IMR-90 (cell line): ENCODE results near the gene INHBE. TPM values are rescaled to one million over a fixed set of nuclear protein-coding genes. Genes with fewer than 3 reads are reported as not detected.
A peak's percentile ranks its signal among the peaks of the same experiment; 100 is the strongest.

Experiments used
- ATAC-seq: fragments of 200-7000 bp; cut with Tn5 transposase; 2 replicates; pipeline ENCODE4 v1.9.1; 2020; ENCODE audit warnings: low read depth, mild to moderate bottlenecking, moderate library complexity
- BruUV-seq: library from RNA; stranded (reverse); fragments of 400-500 nt; replicated peaks from 2 replicates; lab custom pipeline; 2021; lab: Mats Ljungman, UMichigan
- CTCF ChIA-PET: fragments of 300-600 bp; formaldehyde crosslinking; extraction: SDS; loops from one replicate; lab custom pipeline; 2021; ENCODE audit warnings: antibody characterized with exemption; lab: Yijun Ruan, JAX
- POLR2A ChIA-PET: fragments of 300-600 bp; sonication (Branson Sonifier 250); formaldehyde crosslinking; loops from one replicate; lab custom pipeline; 2022; ENCODE audit warnings: antibody characterized with exemption; ENCODE audit not compliant: unreplicated experiment; lab: Charles Lee
- DNase-seq: peaks from one replicate; pipeline ENCODE4 v3.0.0; 2013
- H2AFZ ChIP-seq: replicated peaks from 2 replicates; pipeline ENCODE3; 2013; ENCODE audit warnings: low read length, mild to moderate bottlenecking; ENCODE audit not compliant: poor library complexity
- H2AK5ac ChIP-seq: 2 replicates; pipeline ENCODE4 v1.6.1; 2013; ENCODE audit warnings: low read depth, low read length, inconsistent platforms
- H2AK9ac ChIP-seq: replicated peaks from 2 replicates; pipeline ENCODE3; 2013; ENCODE audit warnings: mild to moderate bottlenecking, low read depth, low read length, moderate library complexity; ENCODE audit not compliant: poor library complexity
- H2BK120ac ChIP-seq: 2 replicates; pipeline ENCODE4 v1.6.1; 2013; ENCODE audit warnings: low read depth, low read length, inconsistent platforms
- H2BK15ac ChIP-seq: 3 replicates; pipeline ENCODE4 v1.6.1; 2013; ENCODE audit warnings: low read depth, low read length, inconsistent platforms
- H2BK20ac ChIP-seq: 2 replicates; pipeline ENCODE4 v1.6.1; 2013; ENCODE audit warnings: low read depth, mild to moderate bottlenecking, inconsistent platforms, low read length, moderate library complexity
- H2BK5ac ChIP-seq: 2 replicates; pipeline ENCODE4 v1.6.1; 2013; ENCODE audit warnings: mild to moderate bottlenecking, low read depth, low read length, inconsistent platforms; ENCODE audit not compliant: poor library complexity, severe bottlenecking
- H3K14ac ChIP-seq: replicated peaks from 2 replicates; pipeline ENCODE4 v1.6.1; 2013; ENCODE audit warnings: low read depth, low read length, inconsistent platforms
- H3K18ac ChIP-seq: 2 replicates; pipeline ENCODE4 v1.6.1; 2013; ENCODE audit warnings: low read depth, low read length, control low read depth
- H3K23ac ChIP-seq: 2 replicates; pipeline ENCODE4 v1.6.1; 2013; ENCODE audit warnings: low read depth, low read length, inconsistent platforms
- H3K27ac ChIP-seq: 2 replicates; pipeline ENCODE4 v1.5.1; 2013; ENCODE audit warnings: mild to moderate bottlenecking, control low read depth, low read length; ENCODE audit not compliant: insufficient read depth
- H3K27me3 ChIP-seq: 2 replicates; pipeline ENCODE4 v1.6.1; 2013; ENCODE audit warnings: low read length; ENCODE audit not compliant: control insufficient read depth, insufficient read depth
- H3K36me3 ChIP-seq: 2 replicates; pipeline ENCODE4 v1.6.1; 2013; ENCODE audit warnings: low read length, mixed read lengths; ENCODE audit not compliant: control insufficient read depth, insufficient read depth
- H3K4ac ChIP-seq: 2 replicates; pipeline ENCODE4 v1.6.1; 2013; ENCODE audit warnings: low read depth, low read length, inconsistent platforms
- H3K4me1 ChIP-seq: 2 replicates; pipeline ENCODE4 v1.6.1; 2013; ENCODE audit warnings: low read length, mixed read lengths; ENCODE audit not compliant: control insufficient read depth, insufficient read depth
- H3K4me2 ChIP-seq: 2 replicates; pipeline ENCODE4 v1.6.1; 2013; ENCODE audit warnings: low read depth, mild to moderate bottlenecking, control low read depth, low read length, moderate library complexity
- H3K4me3 ChIP-seq: 2 replicates; pipeline ENCODE4 v1.5.1; 2013; ENCODE audit warnings: low read depth, mild to moderate bottlenecking, control low read depth, low read length, moderate library complexity; ENCODE audit not compliant: insufficient read depth
- H3K56ac ChIP-seq: 2 replicates; pipeline ENCODE4 v1.6.1; 2013; ENCODE audit warnings: low read length, inconsistent platforms; ENCODE audit not compliant: insufficient read depth; ENCODE audit errors: extremely low read depth
- H3K79me1 ChIP-seq, 2 experiments: 2 replicates each; pipeline ENCODE4 v1.6.1; 2013; ENCODE audit warnings: low read length in 2 of 2, inconsistent platforms in 1 of 2, low read depth in 1 of 2
- H3K9ac ChIP-seq: 2 replicates; pipeline ENCODE4 v1.6.1; 2013; ENCODE audit warnings: low read depth, low read length, control low read depth
- H3K9me1 ChIP-seq: 2 replicates; pipeline ENCODE4 v1.6.1; 2013; ENCODE audit warnings: low read length, inconsistent platforms; ENCODE audit not compliant: insufficient read depth
- H3K9me3 ChIP-seq: 2 replicates; pipeline ENCODE4 v1.6.1; 2013; ENCODE audit warnings: low read length; ENCODE audit not compliant: control insufficient read depth, insufficient read depth
- H4K20me1 ChIP-seq: 2 replicates; pipeline ENCODE4 v1.6.1; 2013; ENCODE audit warnings: low read length, inconsistent platforms; ENCODE audit not compliant: insufficient read depth
- H4K5ac ChIP-seq: 2 replicates; pipeline ENCODE4 v1.6.1; 2013; ENCODE audit warnings: mild to moderate bottlenecking, low read depth, low read length, control low read depth
- H4K8ac ChIP-seq, 2 experiments: 2 replicates each; pipeline ENCODE4 v1.6.1; 2013; ENCODE audit warnings: low read depth in 2 of 2, low read length in 2 of 2, control low read depth in 1 of 2, inconsistent platforms in 1 of 2
- H4K91ac ChIP-seq: 2 replicates; pipeline ENCODE4 v1.6.1; 2013; ENCODE audit warnings: low read depth, low read length, inconsistent platforms; ENCODE audit not compliant: insufficient read depth
- BHLHE40 ChIP-seq: fragments of 150-350 bp; IDR thresholded peaks from 2 replicates; pipeline ENCODE4 v1.6.1; 2016; ENCODE audit warnings: mild to moderate bottlenecking, low read depth, low read length
- CEBPB ChIP-seq: IDR thresholded peaks from 2 replicates; pipeline ENCODE4 v1.6.1; 2012; ENCODE audit warnings: low read depth, low read length, improper control_type of control experiment
- CHD1 ChIP-seq: IDR thresholded peaks from 2 replicates; pipeline ENCODE4 v1.6.1; 2012; ENCODE audit warnings: low read depth, low read length, improper control_type of control experiment
- MAFK ChIP-seq: IDR thresholded peaks from 2 replicates; pipeline ENCODE4 v1.6.1; 2012; ENCODE audit warnings: low read depth, low read length, improper control_type of control experiment
- MAZ ChIP-seq: IDR thresholded peaks from 2 replicates; pipeline ENCODE4 v1.6.1; 2012; ENCODE audit warnings: low read depth, mild to moderate bottlenecking, low read length, improper control_type of control experiment, moderate library complexity, borderline replicate concordance
- MXI1 ChIP-seq: IDR thresholded peaks from 2 replicates; pipeline ENCODE4 v1.6.1; 2012; ENCODE audit warnings: low read depth, mild to moderate bottlenecking, low read length, moderate library complexity, borderline replicate concordance
- NFE2L2 ChIP-seq: fragments of 150-350 bp; IDR thresholded peaks from 2 replicates; pipeline ENCODE4 v1.6.1; 2016; ENCODE audit warnings: low read depth, mild to moderate bottlenecking, low read length
- POLR2A ChIP-seq: IDR thresholded peaks from 2 replicates; pipeline ENCODE4 v1.6.1; 2012; ENCODE audit warnings: mild to moderate bottlenecking, low read depth, low read length
- RAD21 ChIP-seq: IDR thresholded peaks from 2 replicates; pipeline ENCODE4 v1.6.1; 2012; ENCODE audit warnings: low read length, improper control_type of control experiment
- RCOR1 ChIP-seq: IDR thresholded peaks from 2 replicates; pipeline ENCODE4 v1.6.1; 2012; ENCODE audit warnings: mild to moderate bottlenecking, low read length, improper control_type of control experiment; ENCODE audit not compliant: insufficient replicate concordance
- RFX5 ChIP-seq: IDR thresholded peaks from 2 replicates; pipeline ENCODE4 v1.8.0; 2012; ENCODE audit warnings: low read depth, mild to moderate bottlenecking, low read length, moderate library complexity
- SMC3 ChIP-seq: fragments of 150-350 bp; IDR thresholded peaks from 2 replicates; pipeline ENCODE4 v1.6.1; 2016; ENCODE audit warnings: low read depth, mild to moderate bottlenecking, antibody characterized with exemption, low read length, moderate library complexity
- WGBS, 2 experiments: methylation state at CpG; one replicate each; pipeline versions ENCODE4 v1.1.5 to v1.1.7; 2013; ENCODE audit warnings: missing lambda C conversion rate in 2 of 2; ENCODE audit not compliant: insufficient read length in 1 of 2; ENCODE audit errors: extremely low coverage in 2 of 2; 5-methylcytosine and 5-hydroxymethylcytosine counted together
- dilution Hi-C: fragments of 300-500 bp; cut with HindIII; formaldehyde crosslinking; loops from one replicate; pipeline ENCODE4 v1.14.3; 2018; ENCODE audit warnings: low sequenced_read_pairs; ENCODE audit not compliant: unreplicated experiment
- in situ Hi-C: fragments of 300-500 bp; cut with MboI; formaldehyde crosslinking; loops from 3 replicates; pipeline ENCODE4 v1.14.3; 2019; ENCODE audit warnings: low sequenced_read_pairs, inconsistent platforms, mixed read lengths
- intact Hi-C: fragments of 100-400 bp; cut with micrococcal nuclease; formaldehyde crosslinking; loops from 2 replicates; pipeline ENCODE4 v1.10.0; 2022
- polyA plus RNA-seq, 3 experiments: library from polyadenylated mRNA; depleted of rRNA; stranded (reverse); fragments of >200 nt; gene quantifications; 2 replicates each; pipeline ENCODE4 v1.2.3, GENCODE V29; 2012; ENCODE audit warnings: low replicate concordance in 1 of 3
- total RNA-seq: library from RNA; depleted of rRNA; stranded (reverse); fragments of >200 nt; gene quantifications from 2 replicates; pipeline ENCODE4 v1.2.3, GENCODE V29; 2012
- TF ChIP-seq, protein P1 (sequence below): fragments of 150-350 bp; IDR thresholded peaks from 2 replicates; pipeline ENCODE4 v1.6.1; 2016; ENCODE audit warnings: low read depth, mild to moderate bottlenecking, low read length, moderate library complexity, borderline replicate concordance
- TF ChIP-seq, protein P2 (sequence below): fragments of 150-350 bp; IDR thresholded peaks from 2 replicates; pipeline ENCODE4 v1.6.1; 2017; ENCODE audit warnings: mild to moderate bottlenecking, antibody characterized with exemption, low read length, low read depth

The INHBE gene
- total and polyA plus RNA-seq, 2 of the 4 experiments (the other 2 are of a cell fraction), result 0.90 to 1.7 TPM

DNA sequence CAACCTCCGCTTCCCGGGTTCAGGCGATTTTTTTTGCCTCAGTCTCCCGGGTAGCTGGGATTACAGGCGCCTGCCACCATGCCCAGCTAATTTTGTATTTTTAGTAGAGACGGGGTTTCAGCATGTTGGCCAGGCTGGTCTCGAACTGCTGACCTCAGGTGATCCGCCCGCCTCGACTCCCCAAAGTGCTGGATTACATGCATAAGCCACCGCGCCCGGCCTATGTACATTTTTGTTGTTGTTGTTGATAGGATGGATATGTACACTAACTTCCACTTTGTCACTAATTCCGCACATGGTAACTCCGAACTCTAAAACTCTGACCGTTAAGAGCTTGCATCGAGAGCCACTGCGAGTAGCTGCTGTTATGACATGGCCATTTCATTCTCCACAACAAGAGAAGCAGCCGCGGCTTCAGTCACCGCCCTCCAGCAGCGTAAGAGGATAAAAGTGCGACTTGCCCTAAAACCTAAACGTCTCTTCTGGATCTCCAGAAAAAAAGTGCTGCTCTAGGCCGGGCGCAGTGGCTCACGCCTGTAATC lies 32.0 kb downstream of the INHBE start:
- H2AK5ac ChIP-seq, result peak overlapping the region; percentile 86
- no peak overlapping the region; the same call in 2 of the 3 replicates for H2BK15ac ChIP-seq
- H3K4me2 ChIP-seq, result peak overlapping the region; percentile 53; the same call in 1 of the 2 replicates
- ATAC-seq (no peak), DNase-seq (no peak)
- H2AK9ac ChIP-seq, result peak overlapping the region; percentile 83
- no peak overlapping the region for H3K4me3 ChIP-seq
- no peaks in the 10 kb centered on the region for H3K9me3 ChIP-seq
- peaks cover 22% of the 10 kb centered on the region for H3K36me3 ChIP-seq
- H3K9me1 ChIP-seq, result peaks cover 15% of the 10 kb centered on the region
- no peak overlapping the region for H3K18ac ChIP-seq
- 76% methylated on average over 10 of the region's 27 CpGs; no CpG with 5 or more reads in 1 of the 2 experiments for WGBS, 2 experiments
- no peak overlapping the region; the same call in 1 of the 2 replicates for H3K27ac ChIP-seq
- H4K8ac ChIP-seq, result peak overlapping the region; percentile 93 to 95
- H2BK20ac ChIP-seq, result no peak overlapping the region
- H3K23ac ChIP-seq, result no peak overlapping the region
- peaks cover 28 to 43% of the 10 kb centered on the region in 2 experiments for H3K79me1 ChIP-seq
- H4K20me1 ChIP-seq, result peaks cover 16% of the 10 kb centered on the region; the same call in 1 of the 2 replicates
- TF ChIP-seq BHLHE40, result no peak
- TF ChIP-seq, protein P1, sequence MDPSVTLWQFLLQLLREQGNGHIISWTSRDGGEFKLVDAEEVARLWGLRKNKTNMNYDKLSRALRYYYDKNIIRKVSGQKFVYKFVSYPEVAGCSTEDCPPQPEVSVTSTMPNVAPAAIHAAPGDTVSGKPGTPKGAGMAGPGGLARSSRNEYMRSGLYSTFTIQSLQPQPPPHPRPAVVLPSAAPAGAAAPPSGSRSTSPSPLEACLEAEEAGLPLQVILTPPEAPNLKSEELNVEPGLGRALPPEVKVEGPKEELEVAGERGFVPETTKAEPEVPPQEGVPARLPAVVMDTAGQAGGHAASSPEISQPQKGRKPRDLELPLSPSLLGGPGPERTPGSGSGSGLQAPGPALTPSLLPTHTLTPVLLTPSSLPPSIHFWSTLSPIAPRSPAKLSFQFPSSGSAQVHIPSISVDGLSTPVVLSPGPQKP, result no peak
- TF ChIP-seq MAZ, result no peak
- no peak for TF ChIP-seq RAD21
- TF ChIP-seq MXI1, result no peak
- no peak for TF ChIP-seq SMC3
- TF ChIP-seq NFE2L2, result no peak
- no peak for TF ChIP-seq RCOR1
- no peak for TF ChIP-seq CEBPB
- TF ChIP-seq, protein P2, sequence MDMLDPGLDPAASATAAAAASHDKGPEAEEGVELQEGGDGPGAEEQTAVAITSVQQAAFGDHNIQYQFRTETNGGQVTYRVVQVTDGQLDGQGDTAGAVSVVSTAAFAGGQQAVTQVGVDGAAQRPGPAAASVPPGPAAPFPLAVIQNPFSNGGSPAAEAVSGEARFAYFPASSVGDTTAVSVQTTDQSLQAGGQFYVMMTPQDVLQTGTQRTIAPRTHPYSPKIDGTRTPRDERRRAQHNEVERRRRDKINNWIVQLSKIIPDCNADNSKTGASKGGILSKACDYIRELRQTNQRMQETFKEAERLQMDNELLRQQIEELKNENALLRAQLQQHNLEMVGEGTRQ, result no peak
- TF ChIP-seq MAFK, result no peak
- TF ChIP-seq CHD1, result no peak
- TF ChIP-seq RFX5, result no peak
- TF ChIP-seq POLR2A, result no peak
- H2BK5ac ChIP-seq, result peak overlapping the region; percentile 48
- CTCF ChIA-PET, result no interaction called here
- peak overlapping the region; percentile 75 for H3K4ac ChIP-seq
- no TSS peak for BruUV-seq
- peak overlapping the region; percentile 96 for H4K5ac ChIP-seq
- peak overlapping the region; percentile 83; the same call in 1 of the 2 replicates for H4K91ac ChIP-seq
- peaks cover 8% of the 10 kb centered on the region for H3K4me1 ChIP-seq
- intact Hi-C loops (no loop called here), dilution Hi-C loops (no loop called here), in situ Hi-C loops (no loop called here)
- H2BK120ac ChIP-seq, result 0 out of 2 replicates have a peak overlapping the region, but pooled peaks have one; percentile 34
- POLR2A ChIA-PET, result no interaction called here
- H3K9ac ChIP-seq, result no peak overlapping the region
- peak overlapping the region; percentile 97 for H2AFZ ChIP-seq
- no peaks in the 10 kb centered on the region for H3K27me3 ChIP-seq
- H3K56ac ChIP-seq, result no peak overlapping the region
- H3K14ac ChIP-seq, result no peak overlapping the region
